ENCODE results near the gene ERCC4. TPM values are rescaled to one million over a fixed set of nuclear protein-coding genes. Genes with fewer than 3 reads are reported as not detected.

Gene ERCC4
- total RNA-seq, 1 donor from 2014 or later = 13.9 TPM

DNA sequence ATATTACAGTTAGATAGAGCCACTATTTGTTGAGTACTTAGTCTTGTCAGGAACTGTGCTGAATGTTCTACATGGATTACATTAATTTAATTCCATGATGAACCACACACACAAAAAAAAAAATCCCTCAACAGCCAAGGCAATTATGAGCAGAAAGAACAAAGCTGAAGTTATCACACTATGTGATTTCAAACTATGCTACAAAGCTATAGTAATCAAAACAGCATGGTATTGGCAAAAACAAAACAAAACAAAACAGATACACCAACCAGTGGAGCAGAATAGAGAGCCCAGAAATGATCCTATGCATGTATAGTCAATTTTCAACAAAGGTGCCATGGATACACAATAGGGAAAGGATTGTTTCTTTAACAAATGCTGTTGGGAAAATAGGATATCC is 8.1 kb upstream of the ERCC4 start:
- TF ChIP-seq EZH2 (IDR thresholded peaks at IDR 0.05; ENCODE audit: insufficient read depth, low read length) = no peak
- TF ChIP-seq, protein P1, sequence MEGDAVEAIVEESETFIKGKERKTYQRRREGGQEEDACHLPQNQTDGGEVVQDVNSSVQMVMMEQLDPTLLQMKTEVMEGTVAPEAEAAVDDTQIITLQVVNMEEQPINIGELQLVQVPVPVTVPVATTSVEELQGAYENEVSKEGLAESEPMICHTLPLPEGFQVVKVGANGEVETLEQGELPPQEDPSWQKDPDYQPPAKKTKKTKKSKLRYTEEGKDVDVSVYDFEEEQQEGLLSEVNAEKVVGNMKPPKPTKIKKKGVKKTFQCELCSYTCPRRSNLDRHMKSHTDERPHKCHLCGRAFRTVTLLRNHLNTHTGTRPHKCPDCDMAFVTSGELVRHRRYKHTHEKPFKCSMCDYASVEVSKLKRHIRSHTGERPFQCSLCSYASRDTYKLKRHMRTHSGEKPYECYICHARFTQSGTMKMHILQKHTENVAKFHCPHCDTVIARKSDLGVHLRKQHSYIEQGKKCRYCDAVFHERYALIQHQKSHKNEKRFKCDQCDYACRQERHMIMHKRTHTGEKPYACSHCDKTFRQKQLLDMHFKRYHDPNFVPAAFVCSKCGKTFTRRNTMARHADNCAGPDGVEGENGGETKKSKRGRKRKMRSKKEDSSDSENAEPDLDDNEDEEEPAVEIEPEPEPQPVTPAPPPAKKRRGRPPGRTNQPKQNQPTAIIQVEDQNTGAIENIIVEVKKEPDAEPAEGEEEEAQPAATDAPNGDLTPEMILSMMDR (IDR thresholded peaks at IDR 0.05; ENCODE audit: insufficient read depth, low read depth, low read length) = no peak
- Histone ChIP-seq H3K27me3 (ENCODE audit: insufficient read depth, low read length) (no peaks in the 10 kb centered on the region), H3K4me3 (ENCODE audit: insufficient read depth, low read depth, low read length) (no peak overlapping the region), H3K4me2 (ENCODE audit: low read length) (no peak overlapping the region), H3K4me1 (ENCODE audit: insufficient read depth, low read length) (no peaks in the 10 kb centered on the region), H3K9ac (ENCODE audit: low read length) (no peak overlapping the region), H3K27ac (ENCODE audit: low read depth, low read length) (no peak overlapping the region), H2AFZ (ENCODE audit: low read depth, low read length) (no peak overlapping the region), H3K36me3 (ENCODE audit: insufficient read depth, low read length) (no peaks in the 10 kb centered on the region), H3K79me2 (ENCODE audit: insufficient read depth, low read length) (no peaks in the 10 kb centered on the region), H4K20me1 (ENCODE audit: insufficient read depth, low read length) (no peaks in the 10 kb centered on the region), H3K9me3 (ENCODE audit: insufficient read depth, low read depth, low read length) (no peaks in the 10 kb centered on the region)
- peaks cover 8% of the 10 kb centered on the region for H3K9me3 Mint-ChIP-seq (ENCODE audit: unreplicated experiment)
- FAIRE-seq (no peak), DNase-seq (ENCODE audit: low read depth) (no peak)
- H3K4me1 Mint-ChIP-seq (ENCODE audit: low read depth, unreplicated experiment) = no peaks in the 10 kb centered on the region
- no peaks in the 10 kb centered on the region for H3K36me3 Mint-ChIP-seq (ENCODE audit: low read depth, unreplicated experiment)
- H3K4me3 Mint-ChIP-seq (ENCODE audit: unreplicated experiment) = no peak overlapping the region
- no peak overlapping the region for H3K27ac Mint-ChIP-seq (ENCODE audit: unreplicated experiment)
- H3K27me3 Mint-ChIP-seq (ENCODE audit: low read depth, unreplicated experiment) = peaks cover 3% of the 10 kb centered on the region

DNA sequence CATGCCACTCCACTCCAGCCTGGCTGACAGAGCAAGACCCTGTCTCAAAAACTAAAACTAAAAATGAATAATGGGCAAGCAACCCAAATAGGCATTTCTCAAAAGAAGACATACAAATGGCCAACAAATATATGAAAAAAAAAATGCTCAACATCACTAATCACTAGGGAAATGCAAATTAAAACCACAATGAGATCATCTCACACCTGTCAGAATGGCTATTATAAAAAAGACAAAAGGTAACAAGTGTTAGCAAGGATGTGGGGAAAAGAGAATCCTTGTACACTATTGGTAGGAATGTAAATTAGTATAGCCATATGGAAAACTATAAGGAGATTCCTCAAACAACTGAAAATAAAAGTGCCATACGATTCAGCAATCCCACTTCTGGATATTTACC is 7.1 kb upstream of the ERCC4 start:
- H3K36me3 Mint-ChIP-seq (ENCODE audit: low read depth, unreplicated experiment) = no peaks in the 10 kb centered on the region
- FAIRE-seq = no peak
- no peaks in the 10 kb centered on the region for H3K9me3 ChIP-seq (ENCODE audit: insufficient read depth, low read depth, low read length)
- no peak overlapping the region for H2AFZ ChIP-seq (ENCODE audit: low read depth, low read length)
- no peak for DNase-seq (ENCODE audit: low read depth)
- TF ChIP-seq EZH2 (IDR thresholded peaks at IDR 0.05; ENCODE audit: insufficient read depth, low read length) = no peak
- TF ChIP-seq, protein P1 (IDR thresholded peaks at IDR 0.05; ENCODE audit: insufficient read depth, low read depth, low read length) = no peak
- H4K20me1 ChIP-seq (ENCODE audit: insufficient read depth, low read length) = no peaks in the 10 kb centered on the region
- no peaks in the 10 kb centered on the region for H3K79me2 ChIP-seq (ENCODE audit: insufficient read depth, low read length)
- H3K27ac ChIP-seq (ENCODE audit: low read depth, low read length) = no peak overlapping the region
- H3K4me1 Mint-ChIP-seq (ENCODE audit: low read depth, unreplicated experiment) = no peaks in the 10 kb centered on the region
- H3K9me3 Mint-ChIP-seq (ENCODE audit: unreplicated experiment) = peaks cover 7% of the 10 kb centered on the region
- H3K27me3 Mint-ChIP-seq (ENCODE audit: low read depth, unreplicated experiment) = peaks cover 3% of the 10 kb centered on the region
- H3K27ac Mint-ChIP-seq (ENCODE audit: unreplicated experiment) = no peak overlapping the region
- no peak overlapping the region for H3K4me3 Mint-ChIP-seq (ENCODE audit: unreplicated experiment)
- H3K27me3 ChIP-seq (ENCODE audit: insufficient read depth, low read length) = no peaks in the 10 kb centered on the region
- no peaks in the 10 kb centered on the region for H3K4me1 ChIP-seq (ENCODE audit: insufficient read depth, low read length)
- no peaks in the 10 kb centered on the region for H3K36me3 ChIP-seq (ENCODE audit: insufficient read depth, low read length)
- no peak overlapping the region for H3K9ac ChIP-seq (ENCODE audit: low read length)
- no peak overlapping the region for H3K4me2 ChIP-seq (ENCODE audit: low read length)
- no peak overlapping the region for H3K4me3 ChIP-seq (ENCODE audit: insufficient read depth, low read depth, low read length)

GRCh38 chr16:13913374-13914292 is 6.3 kb upstream of the ERCC4 start:
- Mint-ChIP-seq H3K27ac (ENCODE audit: unreplicated experiment) (no peak overlapping the region), H3K27me3 (ENCODE audit: low read depth, unreplicated experiment) (peaks cover 3% of the 10 kb centered on the region), H3K4me3 (ENCODE audit: unreplicated experiment) (no peak overlapping the region), H3K9me3 (ENCODE audit: unreplicated experiment) (peaks cover 4% of the 10 kb centered on the region), H3K36me3 (ENCODE audit: low read depth, unreplicated experiment) (no peaks in the 10 kb centered on the region), H3K4me1 (ENCODE audit: low read depth, unreplicated experiment) (no peaks in the 10 kb centered on the region)
- Histone ChIP-seq H2AFZ (ENCODE audit: low read depth, low read length) (no peak overlapping the region), H3K4me2 (ENCODE audit: low read length) (no peak overlapping the region), H3K4me1 (ENCODE audit: insufficient read depth, low read length) (no peaks in the 10 kb centered on the region), H4K20me1 (ENCODE audit: insufficient read depth, low read length) (no peaks in the 10 kb centered on the region), H3K4me3 (ENCODE audit: insufficient read depth, low read depth, low read length) (no peak overlapping the region), H3K9me3 (ENCODE audit: insufficient read depth, low read depth, low read length) (no peaks in the 10 kb centered on the region), H3K79me2 (ENCODE audit: insufficient read depth, low read length) (no peaks in the 10 kb centered on the region), H3K9ac (ENCODE audit: low read length) (no peak overlapping the region), H3K27me3 (ENCODE audit: insufficient read depth, low read length) (no peaks in the 10 kb centered on the region), H3K27ac (ENCODE audit: low read depth, low read length) (no peak overlapping the region), H3K36me3 (ENCODE audit: insufficient read depth, low read length) (no peaks in the 10 kb centered on the region)
- DNase-seq (ENCODE audit: low read depth) (no peak), FAIRE-seq (no peak)
- TF ChIP-seq, protein P1 (IDR thresholded peaks at IDR 0.05; ENCODE audit: insufficient read depth, low read depth, low read length) = no peak
- no peak for TF ChIP-seq EZH2 (IDR thresholded peaks at IDR 0.05; ENCODE audit: insufficient read depth, low read length)
